ENCODE results near the gene AFP. TPM values are rescaled to one million over a fixed set of nuclear protein-coding genes. Genes with fewer than 3 reads are reported as not detected.

AFP gene
- polyA plus RNA-seq, 1 experiment = 0.23 TPM

GRCh38 chr4:73433140-73433539 is 2.9 kb upstream of the AFP start:
- Histone ChIP-seq H3K36me3 (ENCODE audit: control insufficient read depth, insufficient read depth, low read length) (no peaks in the 10 kb centered on the region), H3K4me3 (ENCODE audit: low read depth, low read length) (no peak overlapping the region), H3K27me3 (ENCODE audit: control insufficient read depth, insufficient read depth, low read length) (no peaks in the 10 kb centered on the region; the same call in 1 of the 2 replicates)
- DNase-seq (ENCODE audit: low read depth) = no peak
- TF ChIP-seq CTCF (IDR thresholded peaks at IDR 0.05; ENCODE audit: insufficient read depth, low read depth, low read length) = no peak
- ChIA-PET POLR2A (no interaction called here), CTCF (interaction anchor here (0.7 to 1.9 kb wide), 2 partner anchors 11 to 153 kb away, joined by 3 to 4 read pairs; no protein-coding TSS in a partner anchor)

GRCh38 chr4:73434311-73434710 is 1.7 kb upstream of the AFP start:
- no peak for DNase-seq (ENCODE audit: low read depth)
- H3K36me3 ChIP-seq (ENCODE audit: control insufficient read depth, insufficient read depth, low read length) = no peaks in the 10 kb centered on the region
- CTCF ChIA-PET = interaction anchor here (0.8 to 1.9 kb wide), 5 partner anchors 9 to 139 kb away, joined by 3 to 6 read pairs (median 4); no protein-coding TSS in a partner anchor
- H3K4me3 ChIP-seq (ENCODE audit: low read depth, low read length) = no peak overlapping the region
- no peaks in the 10 kb centered on the region; the same call in 1 of the 2 replicates for H3K27me3 ChIP-seq (ENCODE audit: control insufficient read depth, insufficient read depth, low read length)
- POLR2A ChIA-PET = no interaction called here
- peak; percentile 54 for TF ChIP-seq CTCF (IDR thresholded peaks at IDR 0.05; ENCODE audit: insufficient read depth, low read depth, low read length)

- DNase-seq (ENCODE audit: low read depth) = no peak
- Histone ChIP-seq H3K4me3 (ENCODE audit: low read depth, low read length) (no peak overlapping the region), H3K36me3 (ENCODE audit: control insufficient read depth, insufficient read depth, low read length) (no peaks in the 10 kb centered on the region), H3K27me3 (ENCODE audit: control insufficient read depth, insufficient read depth, low read length) (0 out of 2 replicates have a peak, but pooled peaks cover 2% of the 10 kb centered on the region)
- CTCF ChIA-PET = interaction anchor here (1.9 kb wide), 1 partner anchor 10 kb away, joined by 10 read pairs; no protein-coding TSS in a partner anchor
- no peak for TF ChIP-seq CTCF (IDR thresholded peaks at IDR 0.05; ENCODE audit: insufficient read depth, low read depth, low read length)
- POLR2A ChIA-PET = no interaction called here
Observed at GRCh38 chr4:73436674-73437557, 895 bp downstream of the AFP start.

GRCh38 chr4:73437558-73437956 is 1.5 kb downstream of the AFP start:
- CTCF ChIA-PET = interaction anchor here (1.0 to 1.9 kb wide), 2 partner anchors 9 to 20 kb away, joined by 4 to 10 read pairs; no protein-coding TSS in a partner anchor
- Histone ChIP-seq H3K27me3 (ENCODE audit: control insufficient read depth, insufficient read depth, low read length) (0 out of 2 replicates have a peak, but pooled peaks cover 2% of the 10 kb centered on the region), H3K4me3 (ENCODE audit: low read depth, low read length) (no peak overlapping the region), H3K36me3 (ENCODE audit: control insufficient read depth, insufficient read depth, low read length) (no peaks in the 10 kb centered on the region)
- no peak for TF ChIP-seq CTCF (IDR thresholded peaks at IDR 0.05; ENCODE audit: insufficient read depth, low read depth, low read length)
- no peak for DNase-seq (ENCODE audit: low read depth)
- POLR2A ChIA-PET = no interaction called here

- CTCF ChIA-PET = interaction anchor here (0.6 to 1.9 kb wide), 4 partner anchors 9 to 20 kb away, joined by 3 to 10 read pairs (median 4); no protein-coding TSS in a partner anchor
- H3K36me3 ChIP-seq (ENCODE audit: control insufficient read depth, insufficient read depth, low read length) = no peaks in the 10 kb centered on the region
- H3K4me3 ChIP-seq (ENCODE audit: low read depth, low read length) = no peak overlapping the region
- no peak for DNase-seq (ENCODE audit: low read depth)
- POLR2A ChIA-PET = no interaction called here
- TF ChIP-seq CTCF (IDR thresholded peaks at IDR 0.05; ENCODE audit: insufficient read depth, low read depth, low read length) = no peak
- H3K27me3 ChIP-seq (ENCODE audit: control insufficient read depth, insufficient read depth, low read length) = 0 out of 2 replicates have a peak, but pooled peaks cover 2% of the 10 kb centered on the region
Observed at GRCh38 chr4:73438048-73438447, 2.0 kb downstream of the AFP start.
